Fibroblast of lung (primary cell): ENCODE measurements around the gene PIK3IP1. TPM values are rescaled to one million over a fixed set of nuclear protein-coding genes. Genes with fewer than 3 reads are reported as not detected.

Experiments used
- DNase-seq, 2 donors: peaks; one replicate each; pipeline versions ENCODE4 v3.0.0 to v3.0.0-alpha.2; 2010; ENCODE audit warnings: low read depth in 2 of 2
- H2AFZ ChIP-seq: 2 replicates; pipeline ENCODE4 v1.5.1; 2012; ENCODE audit warnings: low read length, control low read depth, inconsistent platforms
- H3K27ac ChIP-seq: 2 replicates; pipeline ENCODE4 v1.5.1; 2011; ENCODE audit warnings: low read length, control low read depth; ENCODE audit not compliant: insufficient read depth
- H3K27me3 ChIP-seq: 2 replicates; pipeline ENCODE4 v1.5.1; 2011; ENCODE audit warnings: mild to moderate bottlenecking, low read length; ENCODE audit not compliant: control insufficient read depth, insufficient read depth
- H3K36me3 ChIP-seq: 2 replicates; pipeline ENCODE4 v1.5.1; 2011; ENCODE audit warnings: low read length; ENCODE audit not compliant: control insufficient read depth, insufficient read depth
- H3K4me1 ChIP-seq: 2 replicates; pipeline ENCODE4 v1.5.1; 2011; ENCODE audit warnings: low read length; ENCODE audit not compliant: control insufficient read depth, insufficient read depth; ENCODE audit errors: extremely low read depth
- H3K4me2 ChIP-seq: 2 replicates; pipeline ENCODE4 v1.5.1; 2011; ENCODE audit warnings: low read length, control low read depth; ENCODE audit not compliant: insufficient read depth; ENCODE audit errors: extremely low read depth
- H3K4me3 ChIP-seq, 4 experiments: fragments of 200-600 bp in 1 of 4; sonication (generic) in 1 of 4; replicated peaks in 1 of 4; 2 replicates each; pipeline ENCODE4 v1.5.1; 2011 to 2016; ENCODE audit warnings: low read length in 4 of 4, low read depth in 3 of 4, mild to moderate bottlenecking in 3 of 4, control low read depth in 2 of 4, inconsistent platforms in 1 of 4, mixed read lengths in 1 of 4; ENCODE audit not compliant: insufficient read depth in 1 of 4; ENCODE audit errors: control extremely low read depth in 1 of 4
- H3K79me2 ChIP-seq: 2 replicates; pipeline ENCODE4 v1.5.1; 2012; ENCODE audit warnings: mild to moderate bottlenecking, low read length, inconsistent platforms; ENCODE audit not compliant: control insufficient read depth, insufficient read depth
- H3K9ac ChIP-seq: 2 replicates; pipeline ENCODE4 v1.5.1; 2011; ENCODE audit warnings: mild to moderate bottlenecking, low read length, control low read depth; ENCODE audit not compliant: insufficient read depth
- H3K9me3 ChIP-seq: 2 replicates; pipeline ENCODE4 v1.5.1; 2012; ENCODE audit warnings: low read depth, low read length; ENCODE audit not compliant: control insufficient read depth, insufficient read depth
- H4K20me1 ChIP-seq: 2 replicates; pipeline ENCODE4 v1.5.1; 2011; ENCODE audit warnings: low read length; ENCODE audit not compliant: control insufficient read depth, insufficient read depth; ENCODE audit errors: extremely low read depth
- EZH2 ChIP-seq: IDR thresholded peaks from 2 replicates; pipeline ENCODE4 v1.5.1; 2012; ENCODE audit warnings: low read length, control low read depth, mild to moderate bottlenecking; ENCODE audit errors: missing control alignments
- polyA plus RNA-seq, 2 donors: library from polyadenylated mRNA; depleted of rRNA in 1 of 2; stranded (reverse) in 1 of 2; unstranded in 1 of 2; fragments of >200 nt; gene quantifications; 2 replicates each; pipeline ENCODE4 v1.2.1, GENCODE V29; 2011 to 2012; ENCODE audit warnings: missing spikeins in 1 of 2
- total RNA-seq: library from RNA; depleted of rRNA; stranded (reverse); fragments of >200 nt; gene quantifications from 2 replicates; pipeline ENCODE4 v1.2.1, GENCODE V29; 2014
- TF ChIP-seq, protein P1 (sequence below), 2 donors: IDR thresholded peaks in 1 of 2; conservative IDR thresholded peaks in 1 of 2; 1 replicate in 1 of 2; 2 replicates in 1 of 2; pipeline ENCODE4 v1.5.1; 2011 to 2012; ENCODE audit warnings: low read length in 2 of 2, control low read depth in 1 of 2, inconsistent platforms in 1 of 2, low read depth in 1 of 2, mild to moderate bottlenecking in 1 of 2

The PIK3IP1 gene
- total and polyA plus RNA-seq, 2 donors (not counting 1 experiment from before 2014, with no cell fraction given) = 32.1 to 81.6 TPM

DNA sequence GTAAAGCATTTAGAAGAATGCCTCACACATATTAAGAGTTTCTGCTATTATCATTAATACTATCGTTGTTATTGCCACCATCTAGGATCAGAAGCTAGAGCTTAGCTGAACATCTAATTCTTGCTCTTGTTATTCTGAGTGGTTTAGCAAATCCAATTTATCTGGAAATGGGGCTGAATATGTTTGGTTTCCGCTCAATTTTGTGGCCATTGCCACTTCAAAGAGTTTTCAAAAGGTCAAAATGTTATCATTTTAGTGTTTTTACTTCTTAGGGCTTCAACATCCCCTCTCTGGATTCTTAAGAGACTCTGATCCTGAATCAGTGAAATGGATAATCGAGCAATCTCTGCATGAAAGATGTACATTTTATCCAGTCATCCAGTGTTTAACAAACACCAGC lies 10.2 kb upstream of the PIK3IP1 start:
- H3K4me2 ChIP-seq = no peak overlapping the region
- no peak overlapping the region for H3K27ac ChIP-seq
- H3K36me3 ChIP-seq = no peaks in the 10 kb centered on the region
- H3K4me3 ChIP-seq = no peak overlapping the region
- H3K9ac ChIP-seq = no peak overlapping the region
- no peak for TF ChIP-seq EZH2
- TF ChIP-seq, protein P1, sequence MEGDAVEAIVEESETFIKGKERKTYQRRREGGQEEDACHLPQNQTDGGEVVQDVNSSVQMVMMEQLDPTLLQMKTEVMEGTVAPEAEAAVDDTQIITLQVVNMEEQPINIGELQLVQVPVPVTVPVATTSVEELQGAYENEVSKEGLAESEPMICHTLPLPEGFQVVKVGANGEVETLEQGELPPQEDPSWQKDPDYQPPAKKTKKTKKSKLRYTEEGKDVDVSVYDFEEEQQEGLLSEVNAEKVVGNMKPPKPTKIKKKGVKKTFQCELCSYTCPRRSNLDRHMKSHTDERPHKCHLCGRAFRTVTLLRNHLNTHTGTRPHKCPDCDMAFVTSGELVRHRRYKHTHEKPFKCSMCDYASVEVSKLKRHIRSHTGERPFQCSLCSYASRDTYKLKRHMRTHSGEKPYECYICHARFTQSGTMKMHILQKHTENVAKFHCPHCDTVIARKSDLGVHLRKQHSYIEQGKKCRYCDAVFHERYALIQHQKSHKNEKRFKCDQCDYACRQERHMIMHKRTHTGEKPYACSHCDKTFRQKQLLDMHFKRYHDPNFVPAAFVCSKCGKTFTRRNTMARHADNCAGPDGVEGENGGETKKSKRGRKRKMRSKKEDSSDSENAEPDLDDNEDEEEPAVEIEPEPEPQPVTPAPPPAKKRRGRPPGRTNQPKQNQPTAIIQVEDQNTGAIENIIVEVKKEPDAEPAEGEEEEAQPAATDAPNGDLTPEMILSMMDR (conservative IDR thresholded peaks at IDR 0.05 in 1 of 2, IDR thresholded peaks at IDR 0.05 in 1 of 2; ENCODE audit: low read depth in 1 of 2, low read length in 2 of 2) = no peak
- no peaks in the 10 kb centered on the region for H4K20me1 ChIP-seq
- no peak for DNase-seq
- no peaks in the 10 kb centered on the region for H3K9me3 ChIP-seq
- H3K79me2 ChIP-seq = no peaks in the 10 kb centered on the region
- H3K4me1 ChIP-seq = no peaks in the 10 kb centered on the region
- no peaks in the 10 kb centered on the region for H3K27me3 ChIP-seq
- H2AFZ ChIP-seq = no peak overlapping the region

DNA sequence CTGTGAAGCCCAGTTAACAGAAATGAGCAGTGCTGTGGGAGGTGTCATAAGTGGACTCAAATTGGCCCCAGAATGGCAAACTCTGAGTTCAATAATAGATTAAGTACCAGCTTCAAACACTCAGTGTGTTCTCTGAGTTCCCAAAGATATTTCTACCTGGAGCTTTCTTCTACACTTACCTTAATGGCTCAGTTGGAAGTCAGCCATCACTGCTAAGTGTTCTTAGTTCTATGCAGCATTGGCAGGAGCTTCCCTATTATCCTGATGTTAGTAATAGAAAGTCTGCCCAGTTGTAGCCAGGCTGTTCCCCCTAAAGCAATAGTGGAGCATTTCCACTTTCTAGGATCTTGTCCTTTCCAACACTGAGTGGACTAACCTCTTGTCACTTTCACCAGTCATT lies 9.7 kb upstream of the PIK3IP1 start:
- no peaks in the 10 kb centered on the region for H3K36me3 ChIP-seq
- DNase-seq = no peak
- no peak overlapping the region for H3K27ac ChIP-seq
- H3K79me2 ChIP-seq = no peaks in the 10 kb centered on the region
- no peaks in the 10 kb centered on the region for H3K4me1 ChIP-seq
- H4K20me1 ChIP-seq = no peaks in the 10 kb centered on the region
- H3K9me3 ChIP-seq = no peaks in the 10 kb centered on the region
- H3K4me3 ChIP-seq = no peak overlapping the region
- H3K27me3 ChIP-seq = no peaks in the 10 kb centered on the region
- no peak for TF ChIP-seq EZH2
- TF ChIP-seq, protein P1 (conservative IDR thresholded peaks at IDR 0.05 in 1 of 2, IDR thresholded peaks at IDR 0.05 in 1 of 2; ENCODE audit: low read depth in 1 of 2, low read length in 2 of 2) = no peak
- H2AFZ ChIP-seq = no peak overlapping the region
- no peak overlapping the region for H3K9ac ChIP-seq
- H3K4me2 ChIP-seq = no peak overlapping the region

DNA sequence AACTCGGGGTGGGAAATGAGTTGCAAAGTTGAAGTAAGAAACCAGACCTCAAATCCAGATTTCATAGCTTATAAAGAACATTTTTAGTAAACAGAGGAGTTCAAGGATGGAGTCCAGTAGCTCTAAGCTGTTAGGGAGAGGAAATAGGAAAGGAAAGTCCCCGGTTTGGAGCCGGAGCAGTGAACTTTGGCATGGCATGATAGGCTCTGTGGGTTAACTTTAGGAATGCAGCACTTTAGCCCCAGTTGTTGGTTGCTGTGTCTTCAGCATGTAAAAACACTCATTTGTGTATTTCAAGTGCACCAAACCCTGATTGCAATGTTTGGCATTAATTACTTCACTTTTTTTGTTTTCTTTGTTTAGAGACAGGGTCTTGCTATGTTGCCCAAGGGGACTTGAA lies 8.6 kb upstream of the PIK3IP1 start:
- no peaks in the 10 kb centered on the region for H3K79me2 ChIP-seq
- H3K27ac ChIP-seq = no peak overlapping the region
- H3K4me3 ChIP-seq = no peak overlapping the region
- no peaks in the 10 kb centered on the region for H3K36me3 ChIP-seq
- TF ChIP-seq, protein P1 (conservative IDR thresholded peaks at IDR 0.05 in 1 of 2, IDR thresholded peaks at IDR 0.05 in 1 of 2; ENCODE audit: low read depth in 1 of 2, low read length in 2 of 2) = no peak
- no peak for TF ChIP-seq EZH2
- H2AFZ ChIP-seq = no peak overlapping the region
- DNase-seq = no peak
- no peak overlapping the region for H3K9ac ChIP-seq
- no peaks in the 10 kb centered on the region for H3K9me3 ChIP-seq
- no peaks in the 10 kb centered on the region for H4K20me1 ChIP-seq
- no peaks in the 10 kb centered on the region for H3K27me3 ChIP-seq
- H3K4me1 ChIP-seq = peaks cover 3% of the 10 kb centered on the region
- no peak overlapping the region for H3K4me2 ChIP-seq
